HG02798 (cell line): ENCODE data around the gene SMARCA4.
"Not testable (repeated sequence)": the region's sequence is repeated elsewhere in the genome, so short reads cannot be mapped to it uniquely, and the experiment has no call there.

ENCODE experiments used
- ATAC-seq: cut with Tn5 transposase; IDR thresholded peaks from one replicate; pipeline ENCODE4 v1.9.1; 2021; ENCODE audit warnings: mild to moderate bottlenecking; ENCODE audit not compliant: unreplicated experiment, poor library complexity

The SMARCA4 gene

GRCh38 chr19:10975374-10976130 is 14.7 kb downstream of the SMARCA4 start:
- no peak for ATAC-seq

DNA sequence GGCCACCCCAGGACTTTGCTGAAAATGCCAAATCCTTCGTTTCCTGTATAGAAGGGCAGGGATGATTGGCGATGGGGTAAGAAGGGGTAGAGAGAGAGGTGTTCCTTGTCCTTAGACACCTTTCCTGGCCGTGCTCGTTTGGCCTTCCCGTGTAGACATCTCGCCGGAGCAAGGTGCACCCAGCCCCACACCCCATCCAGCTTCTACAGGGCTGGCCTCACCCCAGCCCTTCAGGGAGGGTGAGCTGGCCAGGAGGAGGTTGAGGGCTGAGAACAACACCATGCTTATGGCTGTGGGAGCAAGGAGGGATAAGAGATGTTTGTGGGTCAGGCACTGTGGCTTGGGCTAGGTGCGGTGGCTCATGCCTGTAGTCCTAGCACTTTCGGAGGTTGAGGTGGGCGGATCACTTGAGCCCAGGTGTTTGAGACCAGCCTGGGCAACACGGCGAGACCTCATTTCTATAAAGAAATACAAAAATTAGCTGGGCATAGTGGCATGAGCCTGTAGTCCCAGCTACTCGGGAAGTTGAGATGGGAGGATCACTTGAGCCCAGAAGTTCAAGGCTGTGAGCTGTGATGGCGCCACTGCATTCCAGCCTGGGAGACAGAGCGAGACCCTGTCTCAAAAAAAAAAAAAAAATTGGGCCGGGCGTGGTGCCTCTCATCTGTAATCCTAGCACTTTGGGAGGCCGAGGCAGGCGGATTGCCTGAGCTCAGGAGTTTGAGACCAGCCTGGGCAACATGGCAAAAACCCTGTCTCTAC is 15.5 kb downstream of the SMARCA4 start:
- no peak for ATAC-seq

GRCh38 chr19:10977742-10978092 is 16.9 kb downstream of the SMARCA4 start:
- no peak for ATAC-seq

DNA sequence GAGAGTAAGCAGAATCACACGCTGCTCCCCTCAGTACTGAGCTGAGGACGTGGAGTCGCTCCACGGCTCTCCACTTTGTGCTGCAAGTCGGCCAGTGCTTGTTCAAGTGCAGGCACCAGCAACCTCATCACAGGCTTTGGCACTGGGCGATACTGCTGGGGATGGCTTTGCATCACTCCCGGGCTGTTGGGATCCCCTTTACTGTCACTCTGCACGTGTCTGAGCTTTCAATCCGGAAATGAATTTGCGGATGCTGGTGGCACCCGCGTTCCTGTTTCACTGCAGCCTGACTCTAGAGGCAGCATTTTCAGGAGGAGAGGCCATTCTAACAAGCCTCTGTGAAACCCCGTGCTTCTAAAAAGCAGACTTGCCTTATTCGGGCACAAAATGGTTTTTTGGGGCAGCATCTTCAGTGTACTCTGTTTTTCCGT is 19.1 kb downstream of the SMARCA4 start:
- ATAC-seq: no peak

GRCh38 chr19:10981252-10981895 is 20.5 kb downstream of the SMARCA4 start:
- ATAC-seq: no peak

DNA sequence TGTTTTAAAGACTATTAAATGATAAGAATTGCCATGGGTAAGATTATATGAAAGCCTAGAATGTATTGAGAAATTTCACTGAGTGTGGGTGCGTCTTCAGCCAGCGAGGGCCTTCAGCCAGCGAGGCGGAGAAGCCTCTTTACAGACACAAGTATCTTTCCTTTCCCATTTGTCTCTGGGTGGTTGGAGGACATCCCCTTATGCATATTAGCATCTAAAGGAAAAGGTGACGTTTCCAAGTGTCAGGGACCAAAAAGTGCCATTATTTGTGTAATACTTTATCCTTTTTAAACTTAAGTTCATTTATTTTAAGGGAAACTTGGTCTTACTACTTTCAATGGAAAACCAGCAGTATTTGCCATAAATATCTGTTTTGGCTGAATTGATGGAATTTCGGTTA is 22.2 kb downstream of the SMARCA4 start:
- no peak for ATAC-seq

- ATAC-seq: no peak
These were observed 23.4 kb downstream of the SMARCA4 start for GRCh38 chr19:10984166-10984735.

GRCh38 chr19:10985502-10985901 is 24.7 kb downstream of the SMARCA4 start:
- ATAC-seq: no peak

DNA sequence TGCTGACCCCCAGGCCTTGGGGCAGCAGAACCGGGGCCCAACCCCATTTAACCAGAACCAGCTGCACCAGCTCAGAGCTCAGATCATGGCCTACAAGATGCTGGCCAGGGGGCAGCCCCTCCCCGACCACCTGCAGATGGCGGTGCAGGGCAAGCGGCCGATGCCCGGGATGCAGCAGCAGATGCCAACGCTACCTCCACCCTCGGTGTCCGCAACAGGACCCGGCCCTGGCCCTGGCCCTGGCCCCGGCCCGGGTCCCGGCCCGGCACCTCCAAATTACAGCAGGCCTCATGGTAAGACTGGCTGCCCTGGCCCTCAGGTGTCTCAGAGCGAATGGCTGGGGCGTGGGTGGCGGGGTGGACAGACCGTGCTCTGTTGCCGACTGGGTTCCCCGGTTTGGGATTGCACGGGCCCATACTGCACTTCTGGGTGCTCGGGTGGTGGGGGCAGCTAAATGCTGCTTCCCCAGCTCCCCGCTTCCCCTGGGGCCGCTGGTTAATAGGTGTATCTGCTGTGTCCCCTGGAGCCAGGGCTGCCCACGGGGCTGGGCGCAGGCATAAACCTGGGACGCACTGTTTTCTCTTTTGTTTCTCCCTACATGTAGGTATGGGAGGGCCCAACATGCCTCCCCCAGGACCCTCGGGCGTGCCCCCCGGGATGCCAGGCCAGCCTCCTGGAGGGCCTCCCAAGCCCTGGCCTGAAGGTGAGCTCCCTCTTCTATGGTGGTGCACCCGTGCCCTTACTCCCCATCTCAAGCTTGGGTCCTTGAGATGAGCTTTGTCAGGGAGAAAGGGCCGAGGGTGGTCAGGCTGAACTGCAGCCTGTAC is 25.7 kb downstream of the SMARCA4 start:
- no peak for ATAC-seq

DNA sequence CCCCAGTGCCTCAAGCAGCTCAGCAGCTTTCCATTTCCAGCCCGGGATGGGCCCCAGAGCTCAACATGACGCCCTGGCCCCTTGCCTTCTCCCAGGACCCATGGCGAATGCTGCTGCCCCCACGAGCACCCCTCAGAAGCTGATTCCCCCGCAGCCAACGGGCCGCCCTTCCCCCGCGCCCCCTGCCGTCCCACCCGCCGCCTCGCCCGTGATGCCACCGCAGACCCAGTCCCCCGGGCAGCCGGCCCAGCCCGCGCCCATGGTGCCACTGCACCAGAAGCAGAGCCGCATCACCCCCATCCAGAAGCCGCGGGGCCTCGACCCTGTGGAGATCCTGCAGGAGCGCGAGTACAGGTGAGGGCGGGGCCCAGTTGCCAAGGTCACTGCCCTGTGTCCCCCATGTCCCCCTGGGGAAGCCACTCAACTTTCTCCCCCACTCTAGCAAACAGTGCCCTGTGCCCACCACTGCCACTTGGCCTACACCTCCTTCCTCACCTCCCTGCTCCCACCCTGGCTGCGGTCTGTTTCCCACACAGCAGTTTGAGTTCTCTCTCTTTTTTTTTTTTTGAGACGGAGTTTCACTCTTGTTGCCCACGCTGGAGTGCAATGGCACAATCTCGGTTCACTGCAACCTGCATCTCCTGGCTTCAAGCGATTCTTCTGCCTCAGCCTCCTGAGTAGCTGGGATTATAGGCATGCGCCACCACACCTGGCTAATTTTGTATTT is 26.9 kb downstream of the SMARCA4 start:
- ATAC-seq: no peak

- no peak for ATAC-seq
These were observed 27.6 kb downstream of the SMARCA4 start for GRCh38 chr19:10988380-10988779.

- ATAC-seq: no peak
These were observed 28.1 kb downstream of the SMARCA4 start for GRCh38 chr19:10988921-10989320.

- no peak for ATAC-seq
These were observed 30.2 kb downstream of the SMARCA4 start for GRCh38 chr19:10991076-10991475.

GRCh38 chr19:10991521-10992081 is 30.8 kb downstream of the SMARCA4 start:
- no peak for ATAC-seq

DNA sequence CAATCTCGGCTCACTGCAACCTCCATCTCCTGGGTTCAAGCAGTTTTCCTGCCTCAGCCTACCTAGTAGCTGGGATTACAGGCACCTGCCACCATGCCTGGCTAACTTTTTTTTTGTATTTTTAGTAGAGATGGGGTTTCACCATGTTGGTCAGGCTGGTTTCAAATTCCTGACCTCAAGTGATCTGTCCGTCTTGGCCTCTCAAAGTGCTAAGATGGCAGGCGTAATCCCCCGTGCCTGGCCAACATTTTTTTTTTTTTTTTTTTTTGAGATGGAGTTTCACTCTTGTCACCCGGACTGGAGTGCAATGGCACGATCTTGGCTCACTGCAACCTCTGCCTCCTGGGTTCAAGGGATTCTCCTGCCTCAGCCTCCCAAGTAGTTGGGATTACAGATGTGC is 31.3 kb downstream of the SMARCA4 start:
- not testable (repeated sequence) for ATAC-seq

GRCh38 chr19:10995926-10996600 is 35.2 kb downstream of the SMARCA4 start:
- no peak for ATAC-seq

DNA sequence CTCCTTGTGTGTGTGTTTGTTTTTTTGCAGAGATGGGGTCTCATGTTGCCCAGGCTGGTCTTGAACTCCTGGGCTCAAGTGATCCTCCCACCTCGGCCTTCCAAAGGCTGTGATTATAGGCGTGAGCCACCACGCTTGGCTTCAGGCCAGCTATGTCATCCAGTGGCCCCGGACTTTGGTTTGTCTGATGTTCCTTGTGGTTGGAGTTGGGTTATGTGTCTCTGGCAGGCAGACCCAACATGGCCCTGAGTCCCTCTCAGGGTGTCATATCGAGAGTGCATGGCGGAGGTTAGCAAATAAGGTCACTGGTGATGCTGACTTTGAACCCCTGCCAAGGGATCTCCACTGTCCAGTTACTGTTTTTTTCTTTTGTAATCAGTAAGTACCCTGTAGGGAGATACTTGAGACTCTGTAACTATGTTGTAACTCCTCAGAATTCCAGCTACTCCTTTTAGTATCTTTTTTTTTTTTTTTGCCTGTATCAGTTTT is 37.3 kb downstream of the SMARCA4 start:
- ATAC-seq: no peak

DNA sequence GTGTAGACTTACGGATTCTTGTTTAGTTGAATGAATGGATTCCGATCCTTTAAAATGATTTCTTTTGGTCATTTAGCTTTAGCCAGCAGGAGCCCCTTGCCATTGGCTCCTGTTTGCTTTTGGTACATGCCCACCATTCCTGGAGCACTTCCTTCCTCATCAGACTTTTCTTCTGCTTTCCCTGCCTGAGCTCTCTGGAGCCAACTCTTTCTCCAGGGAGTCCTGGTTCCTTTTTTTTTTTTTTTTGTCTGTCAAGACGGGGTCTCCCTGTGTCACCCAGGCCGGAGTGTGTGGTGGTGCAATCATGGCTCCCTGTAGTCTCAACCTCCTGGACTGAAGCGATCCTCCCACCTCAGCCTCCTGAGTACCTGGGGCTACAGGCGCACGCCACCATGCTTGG is 37.8 kb downstream of the SMARCA4 start:
- no peak for ATAC-seq
